ENCODE data around the gene MICAL2.

The MICAL2 gene

DNA sequence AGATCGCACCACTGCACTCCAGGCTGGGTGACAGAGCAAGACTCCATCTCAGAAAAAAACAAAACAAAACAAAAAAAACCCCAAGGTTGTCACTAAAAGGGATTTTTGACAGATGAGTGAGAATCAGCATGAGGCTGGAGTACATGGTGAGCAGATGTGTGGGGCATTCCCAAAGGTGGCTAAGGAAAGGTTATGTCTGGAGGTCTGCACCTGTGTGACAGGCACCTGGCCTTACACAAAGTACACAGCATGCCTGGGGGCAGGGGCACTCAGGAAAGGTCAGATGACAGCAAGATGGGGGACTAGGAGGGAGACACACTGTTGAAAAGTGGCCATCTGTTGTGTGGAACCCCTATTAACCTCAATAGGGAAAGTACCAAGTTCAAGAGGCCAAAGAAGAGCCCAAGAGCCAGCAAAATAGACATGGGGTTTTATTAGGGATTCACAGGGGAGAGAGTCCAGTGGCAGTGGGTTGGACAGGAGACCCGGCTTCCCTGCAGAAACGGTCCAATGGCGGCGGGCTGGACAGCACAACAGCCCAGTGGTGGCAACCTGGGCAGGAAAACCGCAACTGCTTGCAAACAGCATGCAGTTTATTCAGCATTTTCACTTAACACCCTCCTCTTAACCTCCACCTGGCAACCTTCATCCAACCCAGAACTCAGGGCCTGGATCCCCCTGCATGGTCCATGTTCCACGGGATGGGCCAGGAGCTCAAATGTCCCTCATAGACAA, 101.1 kb downstream of the MICAL2 start:
- DNase-seq (ENCODE audit: low spot score), result no peak

DNA sequence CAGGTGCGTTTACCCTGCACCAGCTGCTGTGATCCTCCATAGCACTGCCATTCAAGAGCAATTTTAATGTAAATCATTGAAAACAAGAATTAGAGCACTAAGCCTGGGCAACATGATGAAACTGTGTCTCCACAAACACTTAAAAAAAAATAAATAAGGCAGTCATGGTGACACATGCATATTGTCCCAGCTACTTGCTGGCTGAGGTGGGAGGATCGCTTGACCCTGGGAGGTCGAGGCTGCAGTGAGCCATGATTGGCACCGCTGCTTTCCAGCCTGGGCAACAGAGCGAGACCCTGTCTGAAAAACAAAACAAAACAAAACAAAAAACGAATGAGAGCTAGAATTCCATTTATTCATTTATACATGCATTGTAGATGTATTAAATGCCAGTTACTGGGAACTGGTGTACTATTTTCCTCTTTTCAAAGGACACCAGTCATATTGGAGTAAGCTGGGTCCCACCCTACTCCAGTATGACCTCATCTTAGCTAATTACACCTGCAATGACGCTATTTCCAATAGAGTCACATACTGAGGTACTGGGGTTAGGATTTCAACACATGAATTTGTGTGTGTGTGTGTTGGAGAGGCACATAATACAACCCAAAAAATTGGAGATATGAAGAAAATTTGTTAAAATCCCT, 101.9 kb downstream of the MICAL2 start:
- DNase-seq (ENCODE audit: low spot score), result no peak

GRCh38 chr11:12212821-12213185, 102.4 kb downstream of the MICAL2 start:
- DNase-seq (ENCODE audit: low spot score), result no peak

GRCh38 chr11:12213883-12214282, 103.5 kb downstream of the MICAL2 start:
- peak; percentile 85 for DNase-seq (ENCODE audit: low spot score)

DNA sequence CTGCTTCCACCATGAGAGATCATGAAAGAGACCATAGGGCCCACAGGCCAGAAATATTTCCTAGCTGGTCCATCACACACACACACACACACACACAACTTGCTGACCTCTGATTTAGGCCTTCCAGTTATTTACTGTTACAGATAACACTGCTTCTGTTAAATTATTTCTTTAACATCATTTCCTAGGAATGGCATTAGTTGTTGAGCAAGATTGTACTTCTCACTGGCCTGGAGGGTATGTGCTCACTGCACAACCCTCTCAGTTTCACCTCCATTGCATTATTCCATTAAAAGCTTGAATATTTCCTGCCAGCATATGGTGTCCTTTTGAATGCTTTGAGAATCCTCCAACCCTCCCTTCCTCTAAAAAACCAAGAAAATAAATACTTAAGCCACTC, 104.4 kb downstream of the MICAL2 start:
- DNase-seq (ENCODE audit: low spot score), result no peak

DNA sequence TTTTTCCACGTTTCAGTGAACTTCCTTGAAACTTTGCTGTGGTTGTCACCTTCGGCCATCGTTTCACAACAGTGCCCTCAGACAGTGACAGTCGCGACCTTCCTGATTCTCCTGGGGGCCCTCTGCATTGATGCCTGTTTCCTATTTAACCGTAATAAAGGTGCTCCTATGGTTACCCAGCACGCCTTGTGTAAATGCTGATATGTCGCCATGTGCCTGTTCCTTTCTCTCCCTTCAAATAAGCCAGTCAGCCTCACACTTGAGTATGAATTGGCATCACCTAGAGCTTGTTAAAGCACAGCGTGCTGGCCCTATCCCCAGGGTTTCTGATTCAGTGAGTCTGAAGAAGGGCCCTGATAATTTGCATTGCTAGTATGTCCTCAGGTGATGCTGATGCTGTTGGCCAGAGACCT, 104.8 kb downstream of the MICAL2 start:
- no peak for DNase-seq (ENCODE audit: low spot score)

DNA sequence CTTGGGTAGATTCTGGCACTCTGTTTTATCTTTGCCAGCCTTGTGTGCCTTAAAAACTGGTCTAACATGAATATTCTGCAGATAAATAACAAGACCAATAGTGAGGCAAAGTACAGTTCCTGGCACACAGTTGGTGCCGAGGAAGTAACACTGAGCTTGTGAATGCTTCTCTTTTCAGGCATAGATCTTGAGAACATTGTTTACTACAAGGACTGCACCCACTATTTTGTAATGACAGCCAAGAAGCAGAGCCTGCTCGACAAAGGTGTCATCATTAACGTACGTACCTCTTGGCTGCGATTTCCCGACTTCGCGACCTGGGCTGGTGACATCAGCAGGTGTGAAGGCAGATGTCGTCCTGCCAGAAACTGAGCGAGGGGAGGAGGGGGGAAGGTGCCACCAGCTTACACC, 105.7 kb downstream of the MICAL2 start:
- no peak for DNase-seq (ENCODE audit: low spot score)

- DNase-seq (ENCODE audit: low spot score), result peak; percentile 87
Measured at GRCh38 chr11:12216671-12217374, 106.4 kb downstream of the MICAL2 start.

DNA sequence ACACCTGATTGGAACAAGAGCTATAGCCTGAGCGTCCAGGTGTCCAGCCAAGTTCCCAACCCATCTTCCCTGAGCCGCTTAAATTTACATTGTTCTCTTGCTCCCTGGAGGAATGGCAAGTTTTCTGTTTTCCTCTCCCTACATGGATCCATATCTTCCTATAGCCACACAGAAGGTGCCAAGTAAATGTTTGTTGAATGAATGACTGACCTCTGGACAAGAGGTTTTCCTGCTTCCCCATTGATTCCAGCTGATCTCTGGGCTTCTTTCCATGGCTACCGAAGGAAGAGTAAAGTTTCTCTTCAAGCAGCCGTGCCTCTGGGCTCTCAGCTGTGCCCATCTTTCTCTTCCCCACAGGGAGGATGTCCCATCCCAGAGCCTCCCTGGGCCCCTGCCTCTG, 107.5 kb downstream of the MICAL2 start:
- DNase-seq (ENCODE audit: low spot score), result no peak

GRCh38 chr11:12218909-12219308, 108.5 kb downstream of the MICAL2 start:
- DNase-seq (ENCODE audit: low spot score), result no peak

DNA sequence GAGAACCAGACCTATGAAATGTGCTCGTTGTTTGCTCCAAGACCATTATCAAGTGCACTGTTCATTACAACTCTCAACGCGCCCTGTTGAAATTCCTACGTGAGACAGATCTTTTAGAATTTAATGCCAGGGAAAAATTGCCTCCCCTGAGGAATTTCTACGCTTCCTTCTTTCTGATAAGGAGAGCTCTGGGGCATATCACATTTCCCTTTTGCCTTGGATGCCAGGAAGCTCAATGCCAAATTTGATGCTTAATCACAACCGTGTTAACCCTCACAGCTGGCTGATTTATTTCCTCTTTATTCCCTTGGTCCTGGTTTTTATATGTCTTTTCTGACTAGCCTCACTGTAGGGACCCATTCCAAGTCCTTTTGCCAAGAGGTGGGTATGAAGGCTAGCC, 109.4 kb downstream of the MICAL2 start:
- DNase-seq (ENCODE audit: low spot score), result peak; percentile 82

DNA sequence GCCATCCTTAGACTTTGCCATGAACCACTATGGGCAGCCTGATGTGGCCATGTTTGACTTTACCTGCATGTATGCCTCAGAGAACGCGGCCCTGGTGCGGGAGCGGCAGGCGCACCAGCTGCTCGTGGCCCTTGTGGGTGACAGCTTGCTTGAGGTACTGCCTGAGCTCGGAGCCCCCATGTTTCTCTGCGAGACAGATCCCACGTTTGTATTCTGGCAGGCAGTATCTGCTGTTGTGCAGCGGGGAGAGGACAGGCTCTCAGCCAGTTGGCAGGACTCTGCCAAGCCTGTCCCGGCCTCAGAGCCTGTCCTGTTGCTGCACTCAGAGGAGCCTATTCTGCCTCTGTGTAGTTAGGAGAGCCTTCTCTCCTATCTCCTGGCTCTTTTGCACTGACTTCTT, 109.9 kb downstream of the MICAL2 start:
- DNase-seq (ENCODE audit: low spot score), result no peak

- DNase-seq (ENCODE audit: low spot score), result no peak
Measured at GRCh38 chr11:12221051-12221535, 110.7 kb downstream of the MICAL2 start.

- DNase-seq (ENCODE audit: low spot score), result no peak
Measured at GRCh38 chr11:12222055-12222792, 111.8 kb downstream of the MICAL2 start.

GRCh38 chr11:12223771-12224536, 113.6 kb downstream of the MICAL2 start:
- no peak for DNase-seq (ENCODE audit: low spot score)

GRCh38 chr11:12224537-12224893, 114.1 kb downstream of the MICAL2 start:
- DNase-seq (ENCODE audit: low spot score), result peak; percentile 57

- no peak for DNase-seq (ENCODE audit: low spot score)
Measured at GRCh38 chr11:12225046-12225739, 114.8 kb downstream of the MICAL2 start.

- DNase-seq (ENCODE audit: low spot score), result no peak
Measured at GRCh38 chr11:12226093-12226492, 115.7 kb downstream of the MICAL2 start.

- no peak for DNase-seq (ENCODE audit: low spot score)
Measured at GRCh38 chr11:12229450-12230229, 119.2 kb downstream of the MICAL2 start.

- no peak for DNase-seq (ENCODE audit: low spot score)
Measured at GRCh38 chr11:12232160-12232559, 121.8 kb downstream of the MICAL2 start.

Data from COLO829 (cell line).